Breast epithelium (tissue), 4 donors: ENCODE measurements around the gene TMCC3. TPM values are rescaled to one million over a fixed set of nuclear protein-coding genes. Genes with fewer than 3 reads are reported as not detected.

ENCODE experiments used
- DNase-seq, 2 donors: peaks; one replicate each; pipeline ENCODE4 v3.0.0-alpha.2; 2019; ENCODE audit warnings: low spot score in 2 of 2
- H3K27ac ChIP-seq, 2 donors: fragments of 200-600 bp; sonication (generic) in 1 of 2; one replicate each; pipeline ENCODE4 v1.5.1; 2016 to 2019; ENCODE audit warnings: mild to moderate bottlenecking in 1 of 2
- H3K27me3 ChIP-seq, 2 donors: fragments of 200-600 bp; sonication (generic) in 1 of 2; one replicate each; pipeline versions ENCODE4 v1.5.1 to v1.6.0; 2017 to 2019; ENCODE audit warnings: control low read depth in 1 of 2, mild to moderate bottlenecking in 1 of 2
- H3K36me3 ChIP-seq: fragments of 200-600 bp; one replicate; pipeline ENCODE4 v1.5.1; 2019
- H3K4me1 ChIP-seq, 2 donors: fragments of 200-600 bp; sonication (generic); one replicate each; pipeline ENCODE4 v1.5.1; 2016 to 2019; ENCODE audit warnings: control low read depth in 1 of 2
- H3K4me3 ChIP-seq, 3 donors: fragments of 200-600 bp; sonication (generic); 1 replicate in 2 of 3; 2 replicates in 1 of 3; pipeline ENCODE4 v1.5.1; 2016 to 2019; ENCODE audit warnings: mild to moderate bottlenecking in 3 of 3, moderate library complexity in 2 of 3
- H3K9me3 ChIP-seq, 2 donors: fragments of 200-600 bp; sonication (generic) in 1 of 2; one replicate each; pipeline ENCODE4 v1.5.1; 2016 to 2019; ENCODE audit warnings: control low read depth in 1 of 2
- CTCF ChIP-seq, 3 donors: fragments of 450-650 bp; IDR thresholded peaks; one replicate each; pipeline ENCODE4 v1.5.1; 2016 to 2017; ENCODE audit warnings: antibody characterized with exemption in 3 of 3, mild to moderate bottlenecking in 3 of 3, moderate library complexity in 3 of 3
- POLR2A ChIP-seq: fragments of 450-650 bp; IDR thresholded peaks from one replicate; pipeline ENCODE4 v1.6.1; 2016; ENCODE audit warnings: antibody characterized with exemption, mild to moderate bottlenecking, moderate library complexity
- POLR2AphosphoS5 ChIP-seq, 3 donors: sonication (generic); formaldehyde crosslinking; IDR thresholded peaks; one replicate each; pipeline ENCODE4 v1.6.1; 2017; ENCODE audit warnings: antibody characterized with exemption in 3 of 3
- intact Hi-C: fragments of 100-400 bp; cut with DNase I; formaldehyde crosslinking; loops from one replicate; pipeline ENCODE4 v1.15.1; 2023; ENCODE audit warnings: low total_unique reads
- total RNA-seq, 3 donors: library from RNA; depleted of rRNA; stranded (reverse); fragments of >200 nt; gene quantifications; one replicate each; pipeline ENCODE4 v1.1.0, GENCODE V29; 2016

The TMCC3 gene
- total RNA-seq, 3 donors from 2014 or later = 8.3 to 17.0 (median 8.9) TPM

GRCh38 chr12:94557746-94558295 lies 92.5 kb downstream of the TMCC3 start:
- H3K27me3 ChIP-seq = no peaks in the 10 kb centered on the region
- H3K9me3 ChIP-seq = no peaks in the 10 kb centered on the region
- H3K27ac ChIP-seq = no peak overlapping the region
- no peaks in the 10 kb centered on the region for H3K4me1 ChIP-seq
- H3K4me3 ChIP-seq = no peak overlapping the region
- TF ChIP-seq POLR2AphosphoS5 (IDR thresholded peaks at IDR 0.05) (no peak), CTCF (IDR thresholded peaks at IDR 0.05) (no peak), POLR2A (no peak)
- intact Hi-C loops = no loop called here
- no peak for DNase-seq
- H3K36me3 ChIP-seq = no peaks in the 10 kb centered on the region

- H3K4me3 ChIP-seq = no peak overlapping the region
- no peak for TF ChIP-seq CTCF (IDR thresholded peaks at IDR 0.05)
- no peak for TF ChIP-seq POLR2A
- TF ChIP-seq POLR2AphosphoS5 (IDR thresholded peaks at IDR 0.05) = no peak
- intact Hi-C loops = no loop called here
- H3K27ac ChIP-seq = no peak overlapping the region
- no peak for DNase-seq
- H3K27me3 ChIP-seq = no peaks in the 10 kb centered on the region
- no peaks in the 10 kb centered on the region for H3K36me3 ChIP-seq
- H3K4me1 ChIP-seq = no peaks in the 10 kb centered on the region
- H3K9me3 ChIP-seq = no peaks in the 10 kb centered on the region
Observed at GRCh38 chr12:94555687-94556086, 94.7 kb downstream of the TMCC3 start.

GRCh38 chr12:94553875-94554274 lies 96.5 kb downstream of the TMCC3 start:
- no peak for DNase-seq
- Histone ChIP-seq H3K4me3 (no peak overlapping the region), H3K36me3 (no peaks in the 10 kb centered on the region), H3K9me3 (no peaks in the 10 kb centered on the region), H3K27me3 (no peaks in the 10 kb centered on the region), H3K4me1 (no peaks in the 10 kb centered on the region), H3K27ac (no peak overlapping the region)
- TF ChIP-seq CTCF (IDR thresholded peaks at IDR 0.05) = no peak
- no peak for TF ChIP-seq POLR2AphosphoS5 (IDR thresholded peaks at IDR 0.05)
- no peak for TF ChIP-seq POLR2A
- intact Hi-C loops = no loop called here

GRCh38 chr12:94553130-94553519 lies 97.2 kb downstream of the TMCC3 start:
- intact Hi-C loops = no loop called here
- Histone ChIP-seq H3K27ac (no peak overlapping the region), H3K36me3 (no peaks in the 10 kb centered on the region), H3K27me3 (no peaks in the 10 kb centered on the region), H3K4me1 (no peaks in the 10 kb centered on the region), H3K4me3 (no peak overlapping the region), H3K9me3 (no peaks in the 10 kb centered on the region)
- no peak for TF ChIP-seq POLR2A
- TF ChIP-seq CTCF (IDR thresholded peaks at IDR 0.05) = no peak
- TF ChIP-seq POLR2AphosphoS5 (IDR thresholded peaks at IDR 0.05) = no peak
- DNase-seq = peak in 1 of 2 donors; percentile 24

- TF ChIP-seq POLR2A (no peak), CTCF (IDR thresholded peaks at IDR 0.05) (no peak), POLR2AphosphoS5 (IDR thresholded peaks at IDR 0.05) (no peak)
- no peaks in the 10 kb centered on the region for H3K4me1 ChIP-seq
- no peaks in the 10 kb centered on the region for H3K9me3 ChIP-seq
- no peak overlapping the region for H3K4me3 ChIP-seq
- H3K27ac ChIP-seq = no peak overlapping the region
- no peaks in the 10 kb centered on the region for H3K27me3 ChIP-seq
- no peak for DNase-seq
- no peaks in the 10 kb centered on the region for H3K36me3 ChIP-seq
- intact Hi-C loops = no loop called here
Observed at GRCh38 chr12:94551810-94552209, 98.5 kb downstream of the TMCC3 start.
